NT2/D1 (cell line): Measurements from ENCODE around the gene SEH1L.

Source experiments
- YY1 ChIP-seq: IDR thresholded peaks from 2 replicates; pipeline ENCODE4 v1.6.1; 2011; ENCODE audit not compliant: insufficient read length, insufficient read depth
- ZNF274 ChIP-seq: IDR thresholded peaks from 2 replicates; pipeline ENCODE4 v1.6.1; 2011; ENCODE audit warnings: mild to moderate bottlenecking, low read depth, low read length

DNA sequence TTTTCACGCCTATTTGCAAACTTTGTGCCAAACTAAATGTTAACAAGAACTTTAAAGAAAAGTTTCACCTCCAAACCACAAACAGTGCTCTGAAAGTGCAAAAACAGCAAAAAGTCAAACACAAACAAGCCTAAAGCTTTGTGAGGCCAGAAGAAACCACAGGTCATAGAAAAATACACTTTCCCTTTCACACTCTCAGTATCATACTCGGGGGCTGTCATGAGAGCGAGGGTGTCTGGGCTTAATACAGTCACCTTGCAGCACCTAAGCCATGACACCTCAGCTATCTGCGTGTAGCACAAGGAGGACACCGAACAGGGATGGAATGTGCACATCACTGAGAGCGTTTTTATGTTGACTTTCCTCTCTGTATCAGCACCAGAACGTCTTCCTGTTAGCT lies 26.6 kb upstream of the SEH1L start:
- TF ChIP-seq ZNF274, result no peak
- TF ChIP-seq YY1, result no peak
